Measurements from ENCODE around the gene ATP8A1.

The ATP8A1 gene

DNA sequence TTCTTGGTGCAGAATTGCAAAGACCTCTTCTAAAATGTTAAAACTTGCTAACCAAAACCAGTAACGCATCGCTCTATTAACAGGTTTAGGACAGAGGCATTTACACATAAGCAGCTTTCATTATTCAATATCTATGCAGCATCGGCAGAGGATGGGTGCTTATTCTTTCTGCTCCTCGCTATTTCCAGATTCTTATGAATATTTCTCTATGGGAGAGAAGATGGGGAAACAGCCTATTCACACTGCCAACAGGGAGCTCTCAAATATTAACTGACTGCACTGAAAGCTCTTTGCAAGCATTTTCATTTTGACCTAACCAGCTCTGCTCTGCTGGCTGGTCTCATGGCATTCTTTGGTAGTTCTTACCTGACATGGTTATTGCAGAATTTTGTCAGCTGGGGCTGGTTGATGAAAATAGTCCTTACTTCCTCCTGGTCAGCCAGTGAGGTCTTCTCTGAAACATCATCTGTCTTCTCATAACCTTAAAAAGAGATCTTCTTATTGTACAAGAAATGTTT is 30.2 kb downstream of the ATP8A1 start:
- DNase-seq (ENCODE audit: low spot score) = no peak

DNA sequence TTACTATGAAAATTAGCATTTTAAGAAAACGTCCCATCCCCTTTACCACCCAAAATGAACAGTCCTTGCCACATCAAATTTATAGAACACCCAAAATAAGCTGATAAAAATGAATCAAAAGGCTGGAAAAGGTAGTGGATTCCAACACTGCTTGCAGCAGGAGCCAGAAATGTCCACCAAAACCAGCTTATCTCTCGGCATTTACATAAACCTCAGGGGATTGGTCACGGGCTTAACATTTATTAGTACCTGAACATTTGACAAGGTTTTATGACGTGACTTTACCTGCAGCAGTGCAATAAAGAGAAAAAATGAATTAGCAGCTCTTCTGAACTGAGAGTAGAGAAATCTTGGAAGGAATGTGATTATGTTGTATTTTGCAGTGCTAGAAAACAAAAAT is 31.6 kb downstream of the ATP8A1 start:
- no peak for DNase-seq (ENCODE audit: low spot score)

DNA sequence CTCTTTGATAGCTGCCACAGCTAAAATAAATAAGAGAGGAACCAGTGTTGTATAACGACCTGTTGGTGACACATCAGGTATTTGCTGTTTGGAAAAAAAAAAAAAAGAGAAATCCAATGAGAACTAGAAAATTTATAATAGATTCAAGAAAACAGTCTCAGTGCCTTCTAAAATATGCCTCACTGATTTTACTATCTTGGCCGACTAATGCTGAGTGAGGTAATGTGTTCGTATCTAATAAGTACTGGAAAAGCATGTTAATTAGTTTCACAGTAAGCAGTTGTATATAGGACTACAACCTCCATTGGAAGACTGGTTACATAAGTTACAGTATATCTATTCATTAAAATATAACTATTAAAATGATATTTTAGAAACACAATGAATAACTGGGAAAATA is 32.4 kb downstream of the ATP8A1 start:
- no peak for DNase-seq (ENCODE audit: low spot score)

GRCh38 chr4:42618023-42618422 is 38.9 kb downstream of the ATP8A1 start:
- DNase-seq (ENCODE audit: low spot score) = no peak

- DNase-seq (ENCODE audit: low spot score) = no peak
Measured at GRCh38 chr4:42617030-42617429, 39.9 kb downstream of the ATP8A1 start.

DNA sequence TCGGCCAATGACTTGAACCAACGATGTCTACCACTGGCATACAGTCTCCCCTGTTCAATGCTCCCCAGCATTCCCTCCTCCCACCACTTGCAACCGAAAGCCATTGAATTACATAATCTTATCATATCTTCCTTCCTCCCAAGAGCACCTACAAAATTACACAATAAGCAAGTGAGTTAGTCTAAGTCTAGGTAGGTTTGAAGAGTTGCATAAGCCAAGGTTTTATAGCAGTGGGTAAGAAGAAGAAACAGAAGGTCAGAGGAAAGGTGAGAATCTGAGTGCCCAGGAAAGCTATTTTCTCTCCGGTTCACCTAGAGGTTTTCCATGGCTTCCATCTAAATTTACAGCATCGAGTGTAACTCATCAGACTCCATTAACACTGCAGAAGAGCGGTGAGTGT is 40.3 kb downstream of the ATP8A1 start:
- no peak for DNase-seq (ENCODE audit: low spot score)

- DNase-seq (ENCODE audit: low spot score) = no peak
Measured at GRCh38 chr4:42615131-42615763, 41.7 kb downstream of the ATP8A1 start.

- no peak for DNase-seq (ENCODE audit: low spot score)
Measured at GRCh38 chr4:42612898-42613297, 44.0 kb downstream of the ATP8A1 start.

DNA sequence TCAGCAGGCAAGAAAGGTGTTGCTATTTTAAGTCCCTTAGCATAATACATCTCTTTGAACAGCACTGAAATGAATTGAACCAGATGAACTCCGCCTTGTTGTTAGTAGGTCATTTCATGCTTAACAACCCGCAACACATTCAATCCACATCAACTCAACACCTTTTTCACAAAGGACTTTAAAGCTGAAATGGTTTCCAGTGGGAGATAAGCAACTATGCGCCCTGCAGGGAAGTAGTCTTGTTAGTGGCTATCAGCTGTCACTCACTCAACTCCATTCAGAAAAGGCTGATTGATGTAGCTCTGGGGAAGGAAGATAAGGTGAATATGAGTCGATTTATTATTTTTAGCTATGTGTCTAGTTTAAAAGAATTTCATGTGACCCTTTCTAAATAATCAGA is 46.0 kb downstream of the ATP8A1 start:
- DNase-seq (ENCODE audit: low spot score) = no peak

DNA sequence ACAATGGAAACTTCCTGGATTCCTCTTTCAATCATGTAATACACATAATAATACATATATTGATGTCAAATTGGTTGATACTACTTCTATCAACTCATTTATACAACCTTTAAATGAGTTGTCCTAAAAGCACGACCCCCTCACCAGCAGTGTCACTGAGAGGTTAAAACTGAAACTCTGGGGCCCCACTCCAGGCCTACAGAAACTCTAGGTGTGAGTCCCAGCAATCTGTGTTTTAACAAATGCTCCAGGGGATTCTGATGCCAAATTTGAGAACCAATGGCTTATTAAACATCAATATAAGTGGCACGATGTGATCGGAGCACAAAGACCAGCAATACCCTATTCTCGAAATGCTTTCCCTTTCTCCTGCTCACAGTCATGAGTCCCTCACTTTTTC is 47.9 kb downstream of the ATP8A1 start:
- DNase-seq (ENCODE audit: low spot score) = no peak

GRCh38 chr4:42608551-42608950 is 48.4 kb downstream of the ATP8A1 start:
- DNase-seq (ENCODE audit: low spot score) = no peak

DNA sequence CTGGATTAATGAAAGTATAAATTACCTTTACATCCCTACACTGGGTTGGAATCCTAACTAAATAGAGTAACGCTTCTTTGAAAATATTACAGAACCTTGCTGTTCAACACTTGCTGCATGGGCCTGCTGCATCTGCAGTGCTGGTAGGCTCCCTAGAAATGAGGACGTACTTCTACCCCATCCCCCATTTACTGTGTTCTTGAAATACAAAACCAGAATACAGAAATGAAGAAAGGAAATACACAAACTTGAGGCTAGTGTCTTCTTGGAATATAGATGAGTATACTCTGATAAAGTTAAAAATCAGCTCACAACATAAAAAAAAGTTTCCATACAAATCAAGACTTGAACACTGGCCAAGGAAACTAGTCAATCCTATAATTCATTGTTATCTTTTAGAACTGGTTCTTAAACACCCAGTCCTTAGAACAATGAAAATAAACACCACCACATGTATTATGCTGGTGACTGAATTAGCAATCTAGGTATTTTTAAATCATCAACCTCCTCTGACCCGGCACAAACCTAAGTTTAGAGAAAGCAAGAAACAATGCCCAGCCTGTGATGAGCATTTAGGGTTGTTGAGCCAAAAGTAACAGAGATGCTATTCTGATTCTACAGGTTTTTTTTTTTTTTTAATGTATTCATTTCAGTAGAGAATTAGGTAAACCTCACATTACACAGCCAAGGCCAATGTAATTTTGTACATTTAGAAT is 49.7 kb downstream of the ATP8A1 start:
- no peak for DNase-seq (ENCODE audit: low spot score)

- DNase-seq (ENCODE audit: low spot score) = no peak
Measured at GRCh38 chr4:42605264-42605663, 51.6 kb downstream of the ATP8A1 start.

DNA sequence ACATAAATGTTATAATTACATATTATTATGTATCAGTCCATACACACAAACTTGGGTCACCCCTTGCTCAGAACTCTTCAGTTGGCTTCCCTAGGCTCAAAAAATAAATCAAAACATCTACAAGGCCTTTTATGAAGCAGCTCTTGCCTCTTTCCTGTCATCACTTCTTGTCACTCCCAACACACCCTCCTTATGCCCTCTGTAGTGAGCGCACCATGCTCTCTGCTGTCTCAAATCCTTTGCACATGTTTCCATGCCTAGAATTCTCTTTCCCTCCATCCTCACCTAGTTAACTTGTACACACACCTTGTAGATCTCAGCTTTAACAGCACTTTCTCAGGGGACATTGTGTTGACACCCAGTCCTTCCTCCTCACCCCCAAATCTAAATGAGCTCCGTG is 53.0 kb downstream of the ATP8A1 start:
- DNase-seq (ENCODE audit: low spot score) = no peak

DNA sequence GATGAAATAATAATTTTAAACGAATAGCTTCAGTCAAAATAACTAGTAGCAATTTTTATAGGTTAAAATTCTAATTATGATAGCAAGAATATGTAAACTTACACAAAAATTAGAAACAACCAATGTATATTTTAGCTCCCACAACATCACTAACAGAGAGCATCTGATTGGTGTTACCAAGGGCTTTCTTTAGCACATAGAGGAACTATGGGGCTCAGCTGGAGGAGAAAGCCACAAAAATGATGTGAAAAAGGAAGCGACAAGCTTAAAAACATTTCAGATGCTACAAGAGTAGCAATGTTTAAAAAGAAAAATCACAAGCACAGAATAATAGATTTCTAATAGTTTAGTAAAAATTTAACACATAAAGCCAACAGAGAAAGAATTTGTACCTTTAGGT is 56.3 kb downstream of the ATP8A1 start:
- no peak for DNase-seq (ENCODE audit: low spot score)

- no peak for DNase-seq (ENCODE audit: low spot score)
Measured at GRCh38 chr4:42596918-42597317, 60.0 kb downstream of the ATP8A1 start.

- no peak for DNase-seq (ENCODE audit: low spot score)
Measured at GRCh38 chr4:42594888-42595287, 62.0 kb downstream of the ATP8A1 start.

GRCh38 chr4:42588909-42589308 is 68.0 kb downstream of the ATP8A1 start:
- peak; percentile 31 for DNase-seq (ENCODE audit: low spot score)

DNA sequence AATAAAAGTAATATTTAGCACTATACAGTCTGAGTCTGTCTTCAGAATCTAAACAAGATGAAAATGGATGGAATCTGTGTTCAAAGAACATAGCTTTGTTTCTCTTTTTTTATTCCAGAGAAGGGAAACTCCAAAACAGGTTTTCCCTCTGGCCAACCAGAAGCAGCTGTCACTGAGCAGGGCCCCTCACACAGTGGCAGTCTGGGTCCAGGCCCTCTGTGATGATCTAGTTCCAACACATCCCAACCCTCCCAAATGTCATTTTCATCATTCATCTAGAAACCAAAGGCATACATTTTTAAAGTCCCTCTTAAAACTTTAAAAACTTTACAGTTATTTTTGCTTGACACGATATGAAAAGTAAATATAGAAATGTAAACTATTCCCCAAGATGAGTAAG is 70.1 kb downstream of the ATP8A1 start:
- no peak for DNase-seq (ENCODE audit: low spot score)

DNA sequence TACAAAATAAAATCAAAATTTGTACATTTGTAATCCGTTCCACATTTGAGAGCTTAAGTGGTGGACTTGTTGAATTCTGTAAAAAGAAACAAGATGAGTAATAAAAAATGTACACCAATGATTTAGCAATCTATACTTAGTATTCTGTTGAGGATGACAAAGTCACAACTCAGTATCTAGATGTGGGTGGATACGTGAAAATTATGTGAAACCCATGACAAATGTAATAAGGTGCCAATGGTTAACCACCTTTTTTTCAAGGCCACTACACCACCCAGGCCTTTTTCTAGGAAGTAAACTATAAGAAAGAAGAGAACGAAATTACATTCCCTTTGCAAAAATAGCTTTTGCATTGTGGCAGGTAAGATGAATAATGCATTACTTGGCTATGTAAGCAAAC is 77.0 kb downstream of the ATP8A1 start:
- no peak for DNase-seq (ENCODE audit: low spot score)

DNA sequence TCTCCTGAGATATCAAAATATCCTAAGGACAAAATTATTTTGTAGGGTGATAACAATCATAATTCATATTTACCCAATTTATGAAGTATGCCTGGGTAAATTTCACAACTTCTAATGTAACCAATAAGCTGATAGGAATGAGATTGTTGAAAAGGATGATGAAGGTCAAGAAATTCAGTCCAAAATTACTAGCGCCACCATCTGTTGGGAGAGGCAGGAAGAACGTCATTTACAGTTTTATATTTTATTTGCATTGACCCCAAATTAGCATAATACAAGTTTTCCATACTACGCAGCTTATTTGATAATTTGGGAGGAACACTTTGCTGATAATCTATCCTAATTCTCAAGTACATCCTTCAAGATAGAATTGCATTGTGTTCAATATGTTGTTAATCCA is 78.7 kb downstream of the ATP8A1 start:
- DNase-seq (ENCODE audit: low spot score) = no peak

DNA sequence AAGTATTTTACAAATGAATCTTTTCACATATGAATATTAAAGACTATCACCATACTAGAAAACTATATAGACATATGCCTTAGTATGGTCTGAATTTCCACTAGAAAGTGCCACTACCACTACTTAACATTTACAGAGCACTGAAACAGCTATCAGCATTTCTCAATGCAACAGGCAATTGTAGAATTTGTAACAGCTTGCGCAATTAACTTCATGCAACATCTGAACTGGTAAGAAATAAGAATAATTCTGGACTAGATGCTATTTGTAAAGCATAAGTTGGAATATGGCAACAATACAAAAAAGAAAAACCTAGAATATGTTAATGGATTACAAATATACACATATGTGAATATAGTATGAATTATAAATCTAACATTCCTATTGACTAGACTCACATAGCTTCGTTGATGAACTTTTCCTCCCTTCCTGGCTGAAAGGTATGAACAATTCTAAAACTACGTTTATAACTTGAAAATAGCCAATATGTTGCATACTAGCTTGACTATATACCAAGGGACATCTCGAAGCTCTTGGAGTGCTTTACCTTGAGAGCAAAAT is 82.0 kb downstream of the ATP8A1 start:
- DNase-seq (ENCODE audit: low spot score) = no peak

GRCh38 chr4:42573249-42573648 is 83.7 kb downstream of the ATP8A1 start:
- DNase-seq (ENCODE audit: low spot score) = no peak

GRCh38 chr4:42570221-42570620 is 86.7 kb downstream of the ATP8A1 start:
- no peak for DNase-seq (ENCODE audit: low spot score)
